Measurements from ENCODE around the gene DNER.
"Not testable (repeated sequence)": the region's sequence is repeated elsewhere in the genome, so short reads cannot be mapped to it uniquely, and the experiment has no call there.

Gene DNER

GRCh38 chr2:229620289-229620688 lies 94.1 kb downstream of the DNER start:
- DNase-seq = no peak

DNA sequence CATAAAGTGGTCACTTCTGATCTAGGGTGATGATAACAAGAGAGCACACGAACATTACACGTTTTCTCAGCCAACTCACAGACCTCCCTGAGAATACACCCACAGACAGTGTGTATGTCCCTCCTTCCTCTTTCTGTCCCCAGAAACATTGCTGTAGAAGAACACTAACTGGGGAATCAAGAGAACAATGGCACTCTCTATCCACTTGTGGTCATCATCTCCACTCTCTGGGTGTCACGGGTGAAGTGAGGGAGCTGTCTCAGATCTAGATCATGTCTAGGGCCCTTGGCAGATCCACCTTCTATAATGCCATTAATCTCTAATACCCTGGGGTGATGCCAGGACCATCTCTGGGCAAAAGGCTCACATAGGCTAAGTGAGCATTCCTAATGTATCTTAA lies 97.9 kb downstream of the DNER start:
- no peak for DNase-seq

DNA sequence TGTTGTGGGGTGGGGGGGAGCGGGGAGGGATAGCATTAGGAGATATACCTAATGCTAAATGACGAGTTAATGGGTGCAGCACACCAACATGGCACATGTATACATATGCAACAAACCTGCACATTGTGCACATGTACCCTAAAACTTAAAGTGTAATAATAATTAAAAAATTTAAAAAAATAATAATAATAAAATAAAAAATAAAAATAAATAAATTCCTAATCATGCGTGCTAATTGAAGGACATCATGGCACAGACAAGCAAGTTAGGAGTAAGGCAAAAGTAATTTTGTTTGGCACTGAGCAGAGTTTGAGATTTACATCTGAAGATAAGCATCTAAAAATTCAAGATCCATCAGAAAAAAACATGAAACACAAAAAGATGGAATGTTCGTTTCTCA lies 100.3 kb downstream of the DNER start:
- DNase-seq = not testable (repeated sequence)

GRCh38 chr2:229612384-229612971 lies 101.9 kb downstream of the DNER start:
- no peak for DNase-seq

DNA sequence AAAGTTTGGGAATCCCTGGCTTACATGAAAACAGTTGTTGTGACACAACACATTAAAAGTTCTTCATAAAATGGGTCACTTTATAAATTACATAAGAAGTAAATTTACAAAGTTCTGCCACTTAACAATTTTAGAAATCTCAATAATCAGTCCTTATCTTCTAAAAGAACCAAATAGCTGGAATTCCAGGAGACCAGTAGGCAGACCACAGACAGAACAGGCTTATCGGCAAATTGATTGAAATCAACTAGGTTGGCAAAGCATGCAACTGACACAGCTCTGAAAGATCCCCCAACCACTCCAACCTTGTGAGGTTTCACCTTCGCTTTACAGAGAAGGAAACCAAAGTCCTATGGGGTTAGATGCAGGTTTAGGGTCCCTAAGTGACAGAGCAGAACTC lies 103.0 kb downstream of the DNER start:
- DNase-seq = no peak

GRCh38 chr2:229610872-229611271 lies 103.5 kb downstream of the DNER start:
- no peak for DNase-seq

DNA sequence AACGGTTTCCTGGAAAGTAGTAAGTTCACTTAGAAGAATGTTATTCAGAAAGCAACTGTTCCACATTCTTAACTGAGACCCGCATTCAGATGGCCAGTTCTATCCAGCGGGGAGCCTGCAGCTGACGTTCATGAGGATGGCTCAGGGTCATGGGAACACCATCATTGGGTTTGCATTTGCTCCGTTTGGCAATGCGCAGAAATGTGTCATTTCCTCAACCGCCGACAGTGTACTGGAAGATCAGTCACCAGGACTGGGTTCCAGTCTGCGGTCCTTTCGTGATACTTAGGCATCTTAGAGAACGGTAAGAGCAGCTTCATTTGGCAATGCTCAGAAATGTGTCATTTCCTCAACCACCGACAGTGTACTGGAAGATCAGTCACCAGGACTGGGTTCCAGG lies 104.0 kb downstream of the DNER start:
- DNase-seq = no peak

GRCh38 chr2:229601936-229602335 lies 112.4 kb downstream of the DNER start:
- DNase-seq = no peak

DNA sequence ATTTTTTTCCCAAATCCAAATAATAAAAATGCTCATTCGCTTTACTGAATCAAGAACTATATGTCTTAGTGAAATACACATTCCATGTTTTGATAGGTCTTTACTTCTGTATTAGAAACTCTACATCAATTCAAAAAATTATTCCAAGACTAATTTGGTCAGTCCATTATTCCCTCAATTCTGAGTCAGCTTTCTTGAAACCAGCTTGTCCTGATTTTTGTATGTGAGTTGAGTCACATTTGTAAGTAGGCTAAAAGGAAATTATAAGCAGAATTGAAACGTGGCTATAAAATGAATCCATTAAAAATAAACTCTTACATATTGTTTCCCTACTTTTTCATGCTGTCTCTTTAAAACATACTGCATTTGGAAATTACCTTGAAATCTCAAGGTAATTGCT lies 113.0 kb downstream of the DNER start:
- no peak for DNase-seq

- DNase-seq = no peak
Measured at GRCh38 chr2:229598227-229598626, 116.1 kb downstream of the DNER start.

DNA sequence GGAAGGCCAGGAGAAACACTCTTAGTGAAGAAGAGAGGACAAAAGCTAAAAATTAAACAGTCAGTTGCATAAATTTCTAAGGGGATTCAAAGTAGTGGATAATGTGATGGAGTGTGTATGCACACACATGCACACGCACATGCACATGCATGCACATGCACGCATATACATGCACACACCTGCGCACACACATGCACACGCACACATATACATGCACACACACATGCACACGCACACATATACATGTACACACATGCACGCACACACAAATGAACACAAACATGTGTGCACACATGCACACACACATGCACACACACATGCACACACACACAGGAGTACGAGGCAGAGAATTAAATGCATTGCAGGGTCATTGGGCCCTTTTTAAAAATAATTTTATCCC lies 117.6 kb downstream of the DNER start:
- DNase-seq = no peak

DNA sequence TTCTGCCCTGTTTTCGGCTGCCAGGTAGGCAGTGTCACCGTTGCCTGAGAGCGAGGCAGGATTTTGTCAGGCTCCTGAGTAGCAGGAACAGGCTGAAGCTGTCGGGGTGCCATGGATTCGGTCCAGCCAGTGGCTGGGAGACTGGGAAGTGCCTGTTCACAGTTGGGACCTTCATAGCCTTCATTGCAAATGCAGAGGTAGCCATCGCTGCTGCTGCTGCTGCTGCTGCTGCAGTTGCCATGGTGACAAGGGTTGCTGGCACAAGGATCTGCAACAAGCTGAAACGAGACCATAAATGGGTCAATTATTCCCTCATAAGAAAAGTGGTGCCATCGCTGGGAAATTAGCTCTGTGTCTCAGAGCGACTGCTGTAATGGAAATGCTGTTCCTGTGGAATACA lies 122.7 kb downstream of the DNER start:
- DNase-seq = no peak

GRCh38 chr2:229586746-229587705 lies 127.3 kb downstream of the DNER start:
- DNase-seq = peak in 1 of 5 experiments; percentile 16

DNA sequence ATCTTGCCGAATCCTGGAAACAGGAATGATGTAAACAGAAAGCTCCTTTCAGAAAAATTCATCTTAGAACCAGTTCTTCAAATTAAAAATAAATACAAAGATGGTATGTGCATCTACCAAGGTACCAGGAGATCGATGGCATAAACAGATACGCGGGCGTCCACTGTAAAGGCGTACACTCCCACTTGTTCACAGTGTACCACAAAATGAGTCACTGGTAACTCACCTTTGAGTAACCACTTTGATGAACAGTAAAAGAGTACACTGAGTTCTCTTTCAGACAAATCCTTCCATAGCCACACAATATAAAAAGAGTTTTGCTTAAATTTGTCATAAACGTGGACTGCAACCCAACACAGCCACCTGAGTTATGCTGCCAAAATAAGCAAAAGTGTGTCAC lies 128.3 kb downstream of the DNER start:
- no peak for DNase-seq

DNA sequence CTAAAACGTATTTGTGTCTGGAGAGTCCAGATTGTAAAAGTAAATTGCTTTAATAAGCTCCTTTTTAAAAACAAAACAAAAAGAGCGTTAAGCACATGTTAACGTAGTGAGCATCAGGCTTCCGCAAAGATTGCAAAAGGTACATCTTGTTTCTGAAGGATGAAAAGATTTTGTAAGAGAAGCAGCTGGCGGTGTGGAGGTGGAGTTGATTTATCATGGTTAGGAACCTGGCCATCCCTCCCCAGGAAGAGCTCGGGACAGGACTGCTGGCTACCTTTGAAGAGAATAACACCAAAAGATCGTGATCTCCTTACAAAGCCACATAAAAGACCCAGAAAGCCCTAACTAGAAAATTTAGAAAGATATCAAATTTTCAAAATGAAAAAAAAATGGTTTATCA lies 132.2 kb downstream of the DNER start:
- no peak for DNase-seq

- no peak for DNase-seq
Measured at GRCh38 chr2:229578052-229578846, 136.1 kb downstream of the DNER start.

DNA sequence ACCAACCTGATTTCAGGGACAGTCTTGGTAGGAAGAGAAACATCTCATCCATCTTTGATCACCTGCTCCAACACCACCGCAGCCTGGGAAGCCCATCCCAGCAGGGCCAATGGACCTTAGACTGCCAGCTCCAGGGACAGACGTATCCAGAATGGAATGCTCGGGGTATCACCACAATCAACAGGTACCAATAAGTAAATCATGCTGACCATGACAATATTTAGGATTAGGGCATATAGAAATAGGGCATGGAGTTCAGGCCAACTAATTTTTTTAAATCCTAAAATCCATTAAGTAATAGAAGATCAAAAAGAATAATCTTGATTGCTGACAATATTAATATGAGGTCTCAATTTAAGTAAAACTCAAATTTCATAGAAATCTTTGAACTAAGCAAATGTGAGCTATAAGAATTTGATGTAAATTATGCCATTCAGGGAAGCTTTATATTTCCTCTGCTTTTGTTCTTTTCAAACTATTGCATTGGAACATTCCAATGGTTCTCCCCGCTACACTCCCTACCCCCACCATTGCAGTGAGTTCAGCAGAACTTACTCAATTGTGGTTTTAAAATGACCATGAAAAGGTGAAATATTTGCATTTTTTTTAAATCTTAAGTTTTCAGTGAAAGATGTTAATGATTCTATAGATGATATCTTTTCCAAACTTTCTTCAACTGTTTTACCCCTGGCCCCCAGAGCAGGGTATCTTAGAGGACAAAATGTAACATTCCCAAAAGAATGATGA lies 138.6 kb downstream of the DNER start:
- no peak for DNase-seq

DNA sequence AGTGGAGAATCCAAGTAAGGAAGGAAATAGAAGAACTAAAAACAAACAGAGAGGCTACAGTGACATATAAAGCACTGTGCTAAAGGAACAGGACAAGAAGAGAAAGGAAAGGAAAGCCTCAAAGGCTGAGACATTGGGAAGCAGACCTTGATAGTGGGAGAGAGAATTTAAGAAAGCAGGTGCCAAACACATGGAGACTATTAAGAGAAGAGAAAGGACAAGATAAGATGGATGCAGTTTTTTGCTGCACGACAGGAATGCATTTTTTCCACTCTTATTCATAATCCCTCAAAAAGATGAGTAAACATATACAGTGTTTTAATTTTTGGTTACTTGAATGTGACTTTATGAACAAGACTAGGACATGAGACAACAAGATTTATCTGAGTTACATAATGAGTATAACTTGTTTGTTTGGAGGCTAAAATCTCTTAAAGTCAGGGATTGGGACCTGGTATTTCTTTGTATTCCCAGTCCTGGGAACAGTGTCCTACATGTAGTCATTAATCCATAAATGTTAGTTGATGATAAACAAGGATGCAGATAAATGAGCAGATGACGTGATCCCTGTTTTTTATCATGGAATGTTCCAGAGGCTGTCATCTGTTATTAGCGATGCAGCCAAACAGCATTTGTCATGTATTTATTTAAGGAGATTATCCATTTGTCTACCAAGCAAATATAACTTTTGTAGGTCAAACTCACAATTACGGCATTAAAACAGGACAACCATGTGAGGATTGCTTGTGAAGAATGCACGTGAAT lies 141.7 kb downstream of the DNER start:
- no peak for DNase-seq

- DNase-seq = no peak
Measured at GRCh38 chr2:229571243-229571642, 143.1 kb downstream of the DNER start.

DNA sequence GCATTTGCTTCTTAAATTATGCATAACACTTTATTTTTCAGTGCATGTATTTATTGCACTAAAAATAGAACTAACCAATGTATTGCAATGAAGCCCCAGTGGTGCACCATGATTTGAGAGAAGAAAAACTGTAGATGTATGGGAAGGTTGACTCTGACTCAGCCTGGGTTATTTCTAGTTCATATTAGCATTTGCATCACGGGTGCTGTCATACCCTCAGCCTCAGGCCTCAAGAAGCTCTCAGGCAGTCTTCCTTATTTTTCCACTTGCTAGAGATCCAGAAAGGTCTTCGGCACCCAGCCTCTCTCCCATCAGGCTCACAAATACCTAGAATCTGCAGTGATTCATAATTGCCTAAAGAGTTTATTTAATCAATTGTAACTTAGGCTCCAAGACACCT lies 148.0 kb downstream of the DNER start:
- DNase-seq = no peak

- no peak for DNase-seq
Measured at GRCh38 chr2:229564300-229564907, 150.0 kb downstream of the DNER start.

DNA sequence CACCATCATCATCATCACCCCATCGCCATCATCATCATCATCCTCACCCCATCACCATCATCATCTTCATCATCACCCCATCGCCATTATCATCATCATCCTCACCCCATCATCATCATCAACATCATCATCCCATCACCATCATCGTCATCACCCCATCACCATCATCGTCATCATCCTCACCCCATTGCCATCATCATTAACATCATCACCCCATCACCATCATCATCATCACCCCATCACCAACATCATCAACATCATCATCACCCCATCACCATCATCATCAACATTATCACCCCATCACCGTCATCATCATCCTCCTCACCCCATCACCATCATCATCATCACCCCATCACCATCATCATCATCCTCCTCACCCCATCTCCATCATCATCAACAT lies 151.0 kb downstream of the DNER start:
- no peak for DNase-seq
